K562 (cell line): ENCODE data around the gene TRIM10. TPM values are rescaled to one million over a fixed set of nuclear protein-coding genes. Genes with fewer than 3 reads are reported as not detected.
A peak's percentile ranks its signal among the peaks of the same experiment; 100 is the strongest.

Experiments used
- ATAC-seq: fragments of 200-7000 bp; cut with Tn5 transposase; 3 replicates; pipeline ENCODE4 v1.9.1; 2020; ENCODE audit warnings: moderate library complexity
- BruUV-seq: library from RNA; stranded (reverse); fragments of 400-500 nt; replicated peaks from 2 replicates; lab custom pipeline; 2021; lab: Mats Ljungman, UMichigan
- CTCF ChIA-PET: fragments of 300-600 bp; formaldehyde crosslinking; extraction: SDS; loops from one replicate; lab custom pipeline; 2021; ENCODE audit warnings: low intra/inter-chr PET ratio; lab: Yijun Ruan, JAX
- POLR2A ChIA-PET: fragments of 300-600, 350-650 bp; sonication (Branson Sonifier 250); formaldehyde crosslinking; extraction: SDS; loops from one replicate; lab custom pipeline; 2021; ENCODE audit warnings: antibody characterized with exemption, inconsistent platforms; lab: Yijun Ruan, JAX
- DNase-seq, 4 experiments: peaks; one replicate each; pipeline versions ENCODE4 v3.0.0 to v3.0.0-alpha.2; 2011 to 2018; ENCODE audit warnings: low spot score in 3 of 4, mixed read lengths in 3 of 4; ENCODE audit errors: extremely low read depth in 1 of 4
- FAIRE-seq: peaks from 2 replicates; lab custom pipeline; 2011; peaks lifted over from hg19 to GRCh38; lab: Jason Lieb, UNC
- H2AFZ ChIP-seq: 2 replicates; pipeline ENCODE4 v1.6.0; 2011; ENCODE audit warnings: low read depth, low read length, control low read depth, inconsistent platforms
- H3K27ac ChIP-seq: fragments of 200-600 bp; 3 replicates; pipeline ENCODE4 v1.8.0; 2011; ENCODE audit warnings: low read depth, mild to moderate bottlenecking, control low read depth, inconsistent platforms, low read length, moderate library complexity, mixed read lengths; ENCODE audit errors: extremely low read depth
- H3K27me3 ChIP-seq, 2 experiments: fragments of 300-600 bp in 1 of 2; 2 replicates in 1 of 2; 3 replicates in 1 of 2; pipeline versions ENCODE4 v1.6.0 to v1.8.0; 2011; ENCODE audit warnings: inconsistent platforms in 2 of 2, low read length in 2 of 2, mild to moderate bottlenecking in 1 of 2, mixed read lengths in 1 of 2, moderate library complexity in 1 of 2; ENCODE audit not compliant: control insufficient read depth in 2 of 2, insufficient read depth in 2 of 2
- H3K36me3 ChIP-seq: fragments of 300-600 bp; 3 replicates; pipeline ENCODE4 v1.8.0; 2011; ENCODE audit warnings: mild to moderate bottlenecking, low read length, inconsistent platforms; ENCODE audit not compliant: control insufficient read depth, insufficient read depth
- H3K4me1 ChIP-seq, 2 experiments: fragments of 200-600 bp in 1 of 2; replicated peaks in 1 of 2; 2 replicates in 1 of 2; 3 replicates in 1 of 2; pipeline versions ENCODE4 v1.5.1 to v1.8.0; 2011; ENCODE audit warnings: inconsistent platforms in 2 of 2, low read length in 2 of 2, mild to moderate bottlenecking in 1 of 2, mixed read lengths in 1 of 2, moderate library complexity in 1 of 2; ENCODE audit not compliant: control insufficient read depth in 2 of 2, insufficient read depth in 2 of 2
- H3K4me2 ChIP-seq: 2 replicates; pipeline ENCODE4 v1.6.1; 2011; ENCODE audit warnings: low read length, control low read depth, inconsistent platforms, mixed read lengths; ENCODE audit not compliant: insufficient read depth
- H3K4me3 ChIP-seq: fragments of 200-600 bp; sonication (generic), shearing (Covaris generic); 2 replicates; pipeline ENCODE4 v1.5.1; 2016; ENCODE audit warnings: control low read depth, inconsistent platforms
- H3K79me2 ChIP-seq: fragments of 200-600 bp; 3 replicates; pipeline ENCODE4 v1.8.0; 2011; ENCODE audit warnings: low read length, inconsistent platforms; ENCODE audit not compliant: control insufficient read depth, insufficient read depth
- H3K9ac ChIP-seq, 2 experiments: 2 replicates each; pipeline versions ENCODE4 v1.6.0 to v1.6.1; 2011; ENCODE audit warnings: low read depth in 2 of 2, low read length in 2 of 2, control low read depth in 1 of 2, inconsistent platforms in 1 of 2, mild to moderate bottlenecking in 1 of 2, mixed read lengths in 1 of 2; ENCODE audit not compliant: insufficient read depth in 1 of 2
- H3K9me1 ChIP-seq: one replicate; pipeline ENCODE4 v1.6.0; 2011; ENCODE audit warnings: inconsistent platforms, mild to moderate bottlenecking, low read length, moderate library complexity; ENCODE audit not compliant: control insufficient read depth, insufficient read depth
- H3K9me3 ChIP-seq: replicated peaks from 2 replicates; pipeline ENCODE4 v1.5.1; 2011; ENCODE audit warnings: low read depth, low read length, inconsistent platforms; ENCODE audit not compliant: control insufficient read depth, insufficient read depth
- H4K20me1 ChIP-seq: replicated peaks from 2 replicates; pipeline ENCODE4 v1.6.1; 2011; ENCODE audit warnings: low read length, inconsistent platforms, mixed read lengths; ENCODE audit not compliant: control insufficient read depth, insufficient read depth
- HOXB6 ChIP-seq: fragments of 250-450 bp; sonication (Bioruptor Pico); IDR thresholded peaks from 2 replicates; pipeline ENCODE4 v1.5.1; 2022; ENCODE audit warnings: mild to moderate bottlenecking, borderline replicate concordance
- KLF16 ChIP-seq: IDR thresholded peaks from 2 replicates; pipeline ENCODE4 v1.6.1; 2016; ENCODE audit warnings: antibody characterized with exemption
- SP1 ChIP-seq: sonication (generic); formaldehyde crosslinking; IDR thresholded peaks from 2 replicates; pipeline ENCODE4 v1.8.1; 2022; ENCODE audit warnings: mild to moderate bottlenecking, missing genetic modification reagents
- SP2 ChIP-seq: IDR thresholded peaks from 2 replicates; pipeline ENCODE4 v1.6.1; 2011; ENCODE audit warnings: mild to moderate bottlenecking, low read depth, low read length, moderate library complexity; ENCODE audit not compliant: poor library complexity, severe bottlenecking; ENCODE audit errors: extremely low read depth
- U2AF2 ChIP-seq: fragments of 200-400 bp; formaldehyde crosslinking; optimal IDR thresholded peaks from 2 replicates; pipeline ENCODE3; 2017; ENCODE audit warnings: low read depth, mild to moderate bottlenecking, low read length
- WGBS: fragments of 100-300 bp; shearing (Covaris generic); methylation state at CpG from one replicate; pipeline ENCODE4 v1.1.6; 2016; ENCODE audit warnings: low coverage, mixed read lengths; ENCODE audit not compliant: insufficient coverage; ENCODE audit errors: missing lambda C conversion rate; 5-methylcytosine and 5-hydroxymethylcytosine counted together
- in situ Hi-C: fragments of 300-500 bp; cut with MboI; formaldehyde crosslinking; loops from 4 replicates; pipeline ENCODE4 v1.15.0; 2018; ENCODE audit warnings: inconsistent platforms, mixed read lengths
- intact Hi-C: fragments of 100-400 bp; cut with micrococcal nuclease; formaldehyde crosslinking; loops from 2 replicates; pipeline ENCODE4 v1.14.2; 2022
- polyA plus RNA-seq, 8 experiments: library from polyadenylated mRNA; depleted of rRNA in 4 of 8; stranded (reverse) in 5 of 8; unstranded in 3 of 8; fragments of >200 nt; fragmentation: Nextera tagmentation in 2 of 8; fragmentation: Illumina TruSeq in 1 of 8; extraction: Ambion mirVana in 2 of 8; extraction: Trizol in 1 of 8; gene quantifications; 2 replicates each; pipeline versions ENCODE4 v1.2.1 to v1.2.3, GENCODE V29; 2011 to 2014; ENCODE audit warnings: inconsistent platforms in 1 of 8, missing spikeins in 1 of 8
- total RNA-seq, 7 experiments: library from RNA; depleted of rRNA in 6 of 7; stranded (reverse); fragments of >200 nt in 6 of 7; fragmentation: Illumina TruSeq in 2 of 7; extraction: Trizol in 2 of 7; gene quantifications; 2 replicates each; pipeline versions ENCODE4 v1.2.1 to v1.2.3, GENCODE V29; 2011 to 2021; ENCODE audit warnings: low replicate concordance in 1 of 7
- TF ChIP-seq, protein P1 (sequence below), 3 experiments: IDR thresholded peaks in 2 of 3; conservative IDR thresholded peaks in 1 of 3; 2 replicates each; pipeline ENCODE4 v1.5.1; 2011 to 2012; ENCODE audit warnings: low read length in 3 of 3, mild to moderate bottlenecking in 3 of 3, control low read depth in 2 of 3, improper control_type of control experiment in 1 of 3, inconsistent platforms in 1 of 3, low read depth in 1 of 3, mixed read lengths in 1 of 3, moderate library complexity in 1 of 3; ENCODE audit not compliant: insufficient read depth in 2 of 3
- TF ChIP-seq, protein P2 (sequence below): fragments of 450-650 bp; formaldehyde crosslinking; IDR thresholded peaks from 2 replicates; pipeline ENCODE4 v1.4.0; 2020; ENCODE audit warnings: mild to moderate bottlenecking, mixed read lengths

TRIM10 gene
- total and polyA plus RNA-seq, 9 of the 15 experiments (the other 6 are each of a cell fraction or from before 2014, with no cell fraction given): 0.15 to 0.90 (median 0.36) TPM

DNA sequence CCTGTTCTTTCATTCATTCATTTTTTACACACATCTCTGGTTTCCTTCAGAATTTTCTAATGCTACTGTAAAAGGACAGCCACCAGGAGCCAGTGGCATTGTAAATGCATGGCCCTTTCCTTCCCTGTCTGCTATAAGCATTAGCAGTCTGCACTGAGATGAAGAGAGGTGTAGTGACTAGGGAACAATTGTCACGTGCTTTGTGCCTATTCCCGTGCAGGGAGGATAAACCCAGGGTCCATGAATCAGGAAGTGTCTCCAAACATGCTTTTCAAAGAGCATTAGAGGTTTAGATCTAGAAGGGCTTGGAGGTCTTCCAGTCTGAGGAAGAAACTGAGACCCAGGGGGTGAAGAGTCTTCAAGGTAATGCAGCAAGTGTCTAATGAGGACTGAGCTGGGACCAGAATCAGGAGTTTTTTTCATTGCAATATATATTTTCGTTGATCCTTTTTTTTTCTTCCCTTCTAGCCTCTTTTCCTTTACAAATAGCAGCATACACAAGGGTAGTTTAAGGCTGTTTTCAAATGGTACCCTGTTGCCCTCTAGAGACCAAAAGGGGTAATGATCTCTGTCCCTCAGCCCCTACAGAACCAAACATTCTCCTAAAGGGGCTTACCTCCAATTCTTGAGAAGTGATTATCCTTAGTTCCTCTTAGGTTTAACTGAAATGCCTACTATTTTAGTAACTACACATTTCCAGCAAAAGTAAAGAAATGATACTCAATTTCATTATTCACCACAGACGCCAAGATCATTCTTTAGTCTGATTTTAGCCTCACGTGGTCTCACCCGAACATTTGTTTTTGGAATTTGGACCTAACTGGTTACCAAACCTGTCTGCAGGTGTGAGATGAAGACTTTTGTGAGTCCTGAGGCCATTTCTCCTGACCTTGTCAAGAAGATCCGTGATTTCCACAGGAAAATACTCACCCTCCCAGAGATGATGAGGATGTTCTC is 8.9 kb upstream of the TRIM10 start:
- no peaks in the 10 kb centered on the region for H4K20me1 ChIP-seq
- ChIA-PET POLR2A (interaction anchor here (0.6 kb wide), 1 partner anchor 17 kb away, joined by 3 read pairs; no protein-coding TSS in a partner anchor), CTCF (interaction anchor here (0.6 to 2.6 kb wide), 8 partner anchors 18 to 1372 kb away, joined by 3 to 14 read pairs (median 3); no protein-coding TSS in a partner anchor)
- intact Hi-C loops: loop anchor here (1.0 to 2.0 kb wide), 3 partner anchors 39 to 321 kb away; no protein-coding TSS in a partner anchor
- peak; percentile 59 to 73 (median 65) for DNase-seq
- no peak overlapping the region for H3K4me3 ChIP-seq
- no peaks in the 10 kb centered on the region for H3K79me2 ChIP-seq
- peaks cover 0 to 8% of the 10 kb centered on the region in 2 experiments; a peak in 1 of 5 replicates for H3K4me1 ChIP-seq
- peak; percentile 91 for FAIRE-seq
- H3K27ac ChIP-seq: no peak overlapping the region
- H3K9ac ChIP-seq: no peak overlapping the region
- H3K9me3 ChIP-seq: no peaks in the 10 kb centered on the region
- no peaks in the 10 kb centered on the region for H3K36me3 ChIP-seq
- 9% methylated on average over 7 of the region's 7 CpGs for WGBS
- no peak overlapping the region for H3K4me2 ChIP-seq
- H2AFZ ChIP-seq: no peak overlapping the region
- peaks cover 10 to 27% of the 10 kb centered on the region in 2 experiments for H3K27me3 ChIP-seq
- in situ Hi-C loops: loop anchor here (5.0 kb wide), 1 partner anchor 323 kb away; no protein-coding TSS in a partner anchor
- peak; percentile 97 for ATAC-seq
- H3K9me1 ChIP-seq: no peaks in the 10 kb centered on the region
- no TSS peak for BruUV-seq
- TF ChIP-seq U2AF2 (no peak), SP1 (CRISPR knock-in tag) (no peak), HOXB6 (no peak), KLF16 (peak; percentile 7; the same call in 1 of the 2 replicates), SP2 (no peak)
- TF ChIP-seq, protein P1, sequence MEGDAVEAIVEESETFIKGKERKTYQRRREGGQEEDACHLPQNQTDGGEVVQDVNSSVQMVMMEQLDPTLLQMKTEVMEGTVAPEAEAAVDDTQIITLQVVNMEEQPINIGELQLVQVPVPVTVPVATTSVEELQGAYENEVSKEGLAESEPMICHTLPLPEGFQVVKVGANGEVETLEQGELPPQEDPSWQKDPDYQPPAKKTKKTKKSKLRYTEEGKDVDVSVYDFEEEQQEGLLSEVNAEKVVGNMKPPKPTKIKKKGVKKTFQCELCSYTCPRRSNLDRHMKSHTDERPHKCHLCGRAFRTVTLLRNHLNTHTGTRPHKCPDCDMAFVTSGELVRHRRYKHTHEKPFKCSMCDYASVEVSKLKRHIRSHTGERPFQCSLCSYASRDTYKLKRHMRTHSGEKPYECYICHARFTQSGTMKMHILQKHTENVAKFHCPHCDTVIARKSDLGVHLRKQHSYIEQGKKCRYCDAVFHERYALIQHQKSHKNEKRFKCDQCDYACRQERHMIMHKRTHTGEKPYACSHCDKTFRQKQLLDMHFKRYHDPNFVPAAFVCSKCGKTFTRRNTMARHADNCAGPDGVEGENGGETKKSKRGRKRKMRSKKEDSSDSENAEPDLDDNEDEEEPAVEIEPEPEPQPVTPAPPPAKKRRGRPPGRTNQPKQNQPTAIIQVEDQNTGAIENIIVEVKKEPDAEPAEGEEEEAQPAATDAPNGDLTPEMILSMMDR (IDR thresholded peaks at IDR 0.05 in 2 of 3, conservative IDR thresholded peaks at IDR 0.05 in 1 of 3; ENCODE audit: insufficient read depth in 2 of 3, low read depth in 1 of 3, low read length in 3 of 3): peak; percentile 73 to 94 (median 82)
- TF ChIP-seq, protein P2, sequence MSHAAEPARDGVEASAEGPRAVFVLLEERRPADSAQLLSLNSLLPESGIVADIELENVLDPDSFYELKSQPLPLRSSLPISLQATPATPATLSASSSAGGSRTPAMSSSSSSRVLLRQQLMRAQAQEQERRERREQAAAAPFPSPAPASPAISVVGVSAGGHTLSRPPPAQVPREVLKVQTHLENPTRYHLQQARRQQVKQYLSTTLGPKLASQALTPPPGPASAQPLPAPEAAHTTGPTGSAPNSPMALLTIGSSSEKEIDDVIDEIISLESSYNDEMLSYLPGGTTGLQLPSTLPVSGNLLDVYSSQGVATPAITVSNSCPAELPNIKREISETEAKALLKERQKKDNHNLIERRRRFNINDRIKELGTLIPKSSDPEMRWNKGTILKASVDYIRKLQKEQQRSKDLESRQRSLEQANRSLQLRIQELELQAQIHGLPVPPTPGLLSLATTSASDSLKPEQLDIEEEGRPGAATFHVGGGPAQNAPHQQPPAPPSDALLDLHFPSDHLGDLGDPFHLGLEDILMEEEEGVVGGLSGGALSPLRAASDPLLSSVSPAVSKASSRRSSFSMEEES: peak; percentile 57
